HG03196 (cell line): ENCODE results near the gene SMIM8.
"Not testable (repeated sequence)": the region's sequence is repeated elsewhere in the genome, so short reads cannot be mapped to it uniquely, and the experiment has no call there.

Source experiments
- ATAC-seq: cut with Tn5 transposase; IDR thresholded peaks from one replicate; pipeline ENCODE4 v1.9.1; 2021; ENCODE audit not compliant: unreplicated experiment

Gene SMIM8

DNA sequence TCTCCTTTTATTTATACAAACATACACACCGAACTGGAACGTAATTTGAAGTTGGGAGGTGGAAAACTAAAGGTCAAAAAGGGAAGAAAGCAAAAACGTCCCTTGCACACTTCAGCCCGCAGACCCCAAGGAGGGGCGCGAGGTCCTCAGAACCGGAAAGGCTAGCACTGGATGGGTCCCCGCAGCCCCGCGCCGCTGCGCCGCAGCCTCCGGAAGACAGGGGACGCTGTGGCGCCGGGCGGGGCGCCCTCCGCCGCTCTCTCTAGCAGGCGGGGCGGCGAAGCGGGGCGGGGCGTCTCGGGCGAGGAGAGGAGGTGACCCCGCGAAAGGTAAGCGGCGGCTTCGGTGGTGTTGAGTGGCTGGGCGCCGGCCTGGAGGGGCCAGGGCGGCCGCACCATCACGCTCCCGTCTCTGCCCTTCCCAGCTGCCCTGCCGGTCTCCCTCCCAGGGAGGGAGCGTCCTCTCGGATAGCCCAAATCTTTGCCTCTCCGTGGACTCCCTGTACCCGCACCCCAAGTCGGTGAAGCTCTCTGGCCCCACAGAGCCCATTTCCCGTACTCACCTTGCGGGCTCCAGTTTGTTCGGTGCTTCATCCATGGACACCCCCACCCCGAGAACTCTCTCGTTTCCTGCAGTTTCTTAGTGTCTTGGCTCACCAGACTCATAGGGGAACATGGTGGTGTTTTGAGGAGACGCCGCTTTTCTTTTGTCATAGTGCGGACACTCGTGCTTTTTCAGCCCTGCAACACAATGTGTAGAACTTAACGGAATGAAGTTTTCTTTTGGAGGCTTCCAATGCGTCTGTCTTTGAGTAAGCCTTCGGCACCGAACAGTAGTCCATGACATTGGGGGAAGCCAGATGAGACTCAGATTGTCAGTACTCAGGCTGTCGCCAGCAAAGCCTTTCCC, at the start of gene SMIM8:
SMIM8 (plus strand) TSS at position 285 of the 909 bp plus-strand sequence. CDS start 14,444 bp downstream, outside the sequence.
- ATAC-seq = peak; percentile 99

DNA sequence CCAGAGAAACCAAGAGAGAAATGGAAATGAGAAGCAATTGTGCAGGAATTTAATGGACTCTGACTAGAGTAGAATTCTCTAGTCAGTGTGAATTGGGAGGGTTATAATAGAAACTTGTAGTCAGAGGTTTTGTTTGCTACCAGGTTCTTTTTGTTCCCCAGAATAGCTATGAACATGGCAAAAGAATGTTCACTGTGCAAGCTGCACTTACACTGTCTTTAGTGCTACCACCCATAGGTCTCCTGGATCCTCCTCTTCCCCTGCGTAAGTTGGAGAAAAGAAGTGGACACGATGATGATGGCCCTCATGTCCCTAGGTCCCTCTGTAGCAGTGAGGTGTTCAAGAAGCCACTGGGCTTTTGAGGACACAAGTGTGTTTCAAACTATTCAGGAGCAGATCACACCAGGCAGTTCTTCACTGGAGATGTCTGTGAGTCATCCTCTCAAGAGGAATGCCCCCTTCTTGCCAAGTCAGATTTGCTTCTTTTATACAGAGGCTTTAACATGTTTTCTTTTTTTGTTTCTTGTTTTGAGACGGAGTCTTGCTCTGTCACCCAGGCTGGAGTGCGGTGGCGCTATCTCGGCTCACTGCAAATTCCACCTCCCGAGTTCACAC, 47.6 kb upstream of the SMIM8 start:
- no peak for ATAC-seq

DNA sequence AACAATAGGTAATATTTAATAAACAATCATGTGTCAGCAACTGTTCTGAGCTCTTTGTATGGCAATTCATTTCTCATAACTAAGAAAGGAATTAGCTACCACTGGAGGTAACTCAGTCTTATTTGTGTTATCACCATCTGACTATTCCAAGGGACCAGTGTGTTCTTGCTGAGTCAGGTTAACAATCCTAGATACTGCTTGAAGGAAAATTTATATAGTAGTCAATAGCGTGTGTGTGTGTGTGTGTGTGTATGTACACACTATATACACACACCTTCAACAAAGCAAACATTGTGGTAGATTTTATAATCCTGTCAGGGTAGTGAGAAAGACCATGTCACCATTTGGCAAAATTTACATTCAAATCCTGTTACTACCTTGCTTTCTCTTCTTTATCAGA, 45.8 kb upstream of the SMIM8 start:
- no peak for ATAC-seq

- no peak for ATAC-seq
Measured at GRCh38 chr6:87277123-87277522, 45.3 kb upstream of the SMIM8 start.

- ATAC-seq = no peak
Measured at GRCh38 chr6:87279196-87279595, 43.2 kb upstream of the SMIM8 start.

GRCh38 chr6:87281426-87281825, 41.0 kb upstream of the SMIM8 start:
- ATAC-seq = no peak

DNA sequence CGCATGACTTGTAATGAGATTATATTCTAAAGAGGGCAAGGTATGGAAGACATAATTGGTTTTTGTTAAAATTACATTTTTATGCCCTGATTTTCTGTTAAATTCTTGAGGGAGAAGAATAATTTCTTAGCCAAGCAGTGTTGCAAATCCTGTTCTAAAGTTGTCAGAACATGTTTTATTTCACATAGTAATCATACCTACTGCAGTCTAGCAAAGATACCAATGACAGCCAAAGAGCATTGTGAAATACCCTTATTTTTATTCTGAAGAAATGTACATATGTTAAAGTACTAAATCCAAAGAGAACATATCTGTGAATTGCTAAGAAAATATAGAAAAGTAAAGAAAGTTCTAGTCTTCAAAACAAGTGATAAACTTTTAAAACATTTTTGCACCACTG, 39.6 kb upstream of the SMIM8 start:
- no peak for ATAC-seq

DNA sequence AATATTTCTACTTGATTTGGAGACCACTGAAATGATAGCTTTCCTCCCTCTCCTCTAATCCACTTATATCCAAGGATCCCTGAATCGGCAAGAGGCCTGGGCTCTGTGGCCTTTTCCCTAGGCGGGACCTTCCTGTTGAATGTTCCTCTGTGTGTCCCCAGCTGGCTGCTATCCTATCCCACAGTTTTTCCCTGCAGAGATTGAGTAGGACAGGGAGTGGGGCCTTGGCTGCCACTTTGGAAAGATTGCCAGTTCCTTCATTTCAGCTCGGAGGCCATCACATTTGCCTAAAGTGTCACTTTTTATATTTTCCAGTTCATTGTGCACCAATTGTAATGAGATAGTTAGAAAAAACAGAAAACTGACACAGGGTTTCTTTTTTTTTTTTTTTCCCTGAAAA, 38.9 kb upstream of the SMIM8 start:
- ATAC-seq = no peak

DNA sequence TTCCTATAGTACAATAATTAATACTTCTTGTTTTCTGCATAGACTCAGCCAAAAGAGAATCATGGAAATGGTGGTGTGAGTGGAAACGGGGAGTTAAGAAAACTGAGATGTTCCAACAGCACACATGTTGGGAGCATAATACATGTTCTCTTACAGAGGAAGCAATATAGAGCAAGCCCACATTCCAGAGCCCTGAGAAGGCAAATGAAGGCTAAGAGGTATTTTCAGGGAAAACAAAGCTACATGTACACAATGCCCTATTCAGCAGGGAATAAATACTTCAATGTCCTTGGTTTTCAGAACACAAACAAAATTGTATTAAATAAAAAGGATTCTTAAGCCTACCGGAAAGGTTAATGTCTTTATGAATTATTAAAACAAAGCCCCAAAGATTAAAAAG, 35.1 kb upstream of the SMIM8 start:
- ATAC-seq = no peak

GRCh38 chr6:87289571-87289970, 32.8 kb upstream of the SMIM8 start:
- no peak for ATAC-seq

DNA sequence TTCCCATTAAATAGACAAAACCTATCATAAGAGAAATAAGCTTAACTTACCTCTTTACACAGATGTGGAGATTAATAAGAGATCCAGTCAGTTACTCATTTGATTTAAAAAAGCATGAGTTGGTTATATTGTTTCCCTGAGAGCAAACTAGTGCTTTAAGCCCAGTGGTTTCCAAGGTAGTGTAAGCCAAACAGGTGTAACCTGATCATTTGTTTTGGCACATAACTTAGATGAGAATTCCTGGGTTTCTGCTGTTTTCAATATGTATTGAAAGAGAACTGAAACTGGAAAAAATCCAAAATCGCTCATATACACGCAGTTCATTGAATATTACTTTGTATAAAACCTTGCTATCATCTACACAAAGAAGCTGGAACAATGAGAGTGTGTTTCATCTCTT, 30.5 kb upstream of the SMIM8 start:
- no peak for ATAC-seq

DNA sequence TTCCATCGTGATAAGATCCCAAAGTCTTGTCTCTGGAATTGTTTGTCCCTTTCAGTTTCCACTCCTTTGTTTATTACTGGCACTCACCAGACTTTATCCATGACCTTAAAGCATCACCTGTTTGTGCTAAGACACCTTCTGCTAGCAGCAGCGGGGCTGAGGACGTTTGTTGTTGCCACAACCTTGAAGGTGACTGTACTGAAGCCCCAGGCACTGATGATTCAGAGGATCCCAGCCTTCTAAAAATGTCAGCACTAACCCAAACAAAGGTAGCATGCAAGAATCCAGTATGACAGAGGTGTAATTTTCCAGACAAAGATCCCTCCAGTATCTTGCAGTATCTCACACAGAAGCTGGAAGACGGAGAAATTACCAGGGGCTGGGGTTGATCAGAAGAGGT, 28.9 kb upstream of the SMIM8 start:
- no peak for ATAC-seq

DNA sequence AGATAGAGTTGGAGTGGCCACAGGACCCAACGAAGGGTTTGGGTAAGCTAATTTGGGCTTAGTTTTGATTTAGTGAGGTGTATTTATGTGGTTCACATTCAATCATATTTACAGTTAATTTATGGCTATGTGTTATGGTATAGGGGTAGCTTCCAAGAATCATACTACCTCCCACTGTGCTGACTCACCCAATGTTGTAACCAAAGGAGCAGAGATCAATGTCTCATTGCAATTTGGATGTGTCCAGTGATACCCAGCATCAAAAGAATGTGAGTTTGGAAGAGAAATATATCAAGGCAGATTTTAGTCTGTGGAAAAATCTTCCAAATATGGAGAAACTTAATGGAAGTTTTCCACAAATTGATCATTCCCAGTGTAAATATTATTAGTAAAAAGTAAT, 25.3 kb upstream of the SMIM8 start:
- no peak for ATAC-seq

GRCh38 chr6:87301277-87301676, 21.1 kb upstream of the SMIM8 start:
- ATAC-seq = not testable (repeated sequence)

DNA sequence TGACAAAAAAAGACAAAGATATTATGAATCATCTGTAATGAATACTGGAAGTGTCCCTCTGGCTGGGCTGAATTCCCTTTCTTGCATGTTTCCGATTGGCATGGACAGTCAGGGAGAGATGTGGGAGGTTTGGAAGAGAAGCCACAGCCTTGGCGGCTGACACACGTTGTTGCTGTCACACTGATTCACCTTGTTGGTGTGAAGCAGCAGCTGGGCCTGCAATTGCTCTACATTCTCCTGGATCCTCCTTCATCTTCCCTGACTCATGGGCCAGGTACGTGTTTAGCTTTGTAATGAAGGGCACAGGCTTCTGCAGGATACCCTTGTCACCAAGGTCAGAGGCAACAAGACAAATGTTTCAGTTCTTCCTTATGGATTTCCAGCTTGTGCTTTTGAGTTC, 13.4 kb upstream of the SMIM8 start:
- no peak for ATAC-seq

DNA sequence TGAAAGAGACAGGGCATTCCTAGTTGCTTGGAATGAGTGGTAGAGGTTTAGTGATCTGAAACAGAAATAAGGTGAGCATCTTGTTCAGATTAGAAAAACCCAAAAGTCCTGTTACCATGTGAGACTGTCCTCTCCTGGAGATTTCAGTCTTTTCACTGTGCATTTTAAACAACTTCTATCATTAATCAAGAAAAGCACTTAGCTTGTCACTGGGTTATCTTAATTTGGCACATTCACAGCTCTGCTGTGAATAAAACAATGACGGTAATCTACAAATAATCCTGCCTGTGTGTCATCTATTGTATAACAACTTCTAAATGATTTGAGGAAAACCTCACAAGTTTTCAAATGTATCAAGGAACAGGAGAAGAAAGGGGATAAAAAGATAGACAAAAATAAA, 9.5 kb upstream of the SMIM8 start:
- ATAC-seq = no peak

DNA sequence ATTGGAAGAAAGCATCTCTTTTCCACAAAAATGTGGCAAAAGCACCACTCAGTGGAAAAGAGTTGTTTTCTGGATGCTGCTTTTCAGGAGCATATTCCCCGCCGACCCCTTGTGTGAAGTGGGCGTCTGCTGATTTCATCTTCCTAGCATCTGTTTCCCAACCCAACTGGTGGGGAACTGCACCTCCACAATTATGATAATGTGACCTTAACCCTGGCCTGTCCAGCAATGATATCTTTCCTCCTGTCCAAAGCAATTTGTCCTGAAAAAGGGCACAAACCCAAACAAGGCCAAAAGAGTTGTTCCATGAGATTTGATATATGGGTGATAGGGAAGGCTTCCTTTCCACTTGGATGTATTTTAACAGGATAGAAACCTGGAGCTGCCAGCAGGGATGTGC, 7.3 kb upstream of the SMIM8 start:
- ATAC-seq = no peak

- no peak for ATAC-seq
Measured at GRCh38 chr6:87319271-87319987, 3.0 kb upstream of the SMIM8 start.

GRCh38 chr6:87323880-87324279, 1.5 kb downstream of the SMIM8 start:
- not testable (repeated sequence) for ATAC-seq

GRCh38 chr6:87330961-87331360, 8.6 kb downstream of the SMIM8 start:
- no peak for ATAC-seq

DNA sequence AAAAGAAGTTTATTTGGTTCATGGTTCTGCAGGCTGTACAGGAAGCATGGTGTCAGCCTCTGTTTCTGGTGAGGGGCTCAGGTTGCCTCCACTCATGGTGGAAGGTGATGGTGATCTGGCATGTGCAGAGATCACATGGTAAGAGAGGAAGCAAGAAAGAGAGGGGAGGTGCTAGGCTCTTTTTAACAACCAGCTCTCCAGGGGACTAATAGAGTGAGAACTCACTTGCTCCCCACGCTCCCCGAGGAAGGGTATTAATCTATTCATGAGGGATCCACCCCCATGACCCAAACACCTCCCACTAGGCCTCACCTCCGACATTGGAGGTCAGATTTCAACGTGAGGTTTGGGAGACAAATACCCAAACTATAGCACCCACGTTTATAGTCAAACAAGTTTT, 10.6 kb downstream of the SMIM8 start:
- no peak for ATAC-seq
